Neural cell (in vitro differentiated cells): ENCODE data around the gene FAM168B. TPM values are rescaled to one million over a fixed set of nuclear protein-coding genes. Genes with fewer than 3 reads are reported as not detected.
"Not testable (repeated sequence)": the region's sequence is repeated elsewhere in the genome, so short reads cannot be mapped to it uniquely, and the experiment has no call there.

Experiments
- H2AFZ ChIP-seq: fragments of 200-600, 300-800 bp; sonication (generic), shearing (Covaris generic); 2 replicates; pipeline ENCODE4 v1.6.0; 2014; ENCODE audit warnings: low read depth, mild to moderate bottlenecking, antibody characterized with exemption, low read length, moderate library complexity
- H3F3A ChIP-seq: fragments of 200-600 bp; shearing (Covaris generic); 2 replicates; pipeline ENCODE4 v1.6.1; 2016; ENCODE audit warnings: mild to moderate bottlenecking, moderate library complexity, mixed read lengths, antibody characterized with exemption, low read length; ENCODE audit not compliant: insufficient read depth, poor library complexity, severe bottlenecking
- H3K27ac ChIP-seq: fragments of 200-600, 300-800 bp; sonication (generic), shearing (Covaris generic); 2 replicates; pipeline ENCODE4 v1.5.1; 2014; ENCODE audit warnings: mild to moderate bottlenecking, low read length, moderate library complexity
- H3K27me3 ChIP-seq: fragments of 300-800, 200-600 bp; sonication (generic), shearing (Covaris generic); 2 replicates; pipeline ENCODE4 v1.6.0; 2014; ENCODE audit warnings: mild to moderate bottlenecking, low read depth, low read length, moderate library complexity; ENCODE audit not compliant: insufficient read depth
- H3K36me3 ChIP-seq: fragments of 300-800, 200-600 bp; sonication (generic), shearing (Covaris generic); 2 replicates; pipeline ENCODE4 v1.5.1; 2014; ENCODE audit warnings: mild to moderate bottlenecking, antibody characterized with exemption, low read length, moderate library complexity; ENCODE audit not compliant: insufficient read depth
- H3K4me2 ChIP-seq: fragments of 300-800, 200-600 bp; sonication (generic), shearing (Covaris generic); 2 replicates; pipeline ENCODE4 v1.6.0; 2014; ENCODE audit warnings: mild to moderate bottlenecking, low read length
- H3K4me3 ChIP-seq: fragments of 300-800, 200-600 bp; sonication (generic), shearing (Covaris generic); 2 replicates; pipeline ENCODE4 v1.5.1; 2014; ENCODE audit warnings: mild to moderate bottlenecking, low read length, moderate library complexity
- H3K79me2 ChIP-seq: fragments of 200-600 bp; shearing (Covaris generic); replicated peaks from 2 replicates; pipeline ENCODE4 v1.6.0; 2014; ENCODE audit warnings: mild to moderate bottlenecking, low read length, moderate library complexity; ENCODE audit not compliant: insufficient read depth
- H3K9ac ChIP-seq: fragments of 300-800, 200-600 bp; sonication (generic), shearing (Covaris generic); 2 replicates; pipeline ENCODE4 v1.6.1; 2016; ENCODE audit warnings: mild to moderate bottlenecking, low read length, mixed read lengths
- H3K9me2 ChIP-seq: fragments of 200-600 bp; shearing (Covaris generic); 2 replicates; pipeline ENCODE4 v1.6.1; 2016; ENCODE audit warnings: mild to moderate bottlenecking, low read length, mixed read lengths; ENCODE audit not compliant: insufficient read depth
- H3K9me3 ChIP-seq: fragments of 200-600, 300-800 bp; sonication (generic), shearing (Covaris generic); 2 replicates; pipeline ENCODE4 v1.6.1; 2016; ENCODE audit warnings: mild to moderate bottlenecking, mixed run types, low read length, moderate library complexity, mixed read lengths
- H4K20me1 ChIP-seq: fragments of 200-600 bp; shearing (Covaris generic); 2 replicates; pipeline ENCODE4 v1.6.1; 2016; ENCODE audit warnings: mild to moderate bottlenecking, mixed run types; ENCODE audit not compliant: insufficient read depth
- EP300 ChIP-seq: fragments of 450-650 bp; conservative IDR thresholded peaks from 2 replicates; pipeline ENCODE4 v1.6.1; 2014; ENCODE audit warnings: antibody characterized with exemption, mild to moderate bottlenecking, moderate library complexity; ENCODE audit not compliant: poor library complexity, severe bottlenecking
- MXI1 ChIP-seq: fragments of 450-650 bp; conservative IDR thresholded peaks from 2 replicates; pipeline ENCODE4 v1.6.1; 2014; ENCODE audit warnings: antibody characterized with exemption, mild to moderate bottlenecking; ENCODE audit not compliant: poor library complexity, severe bottlenecking
- POLR2AphosphoS5 ChIP-seq: IDR thresholded peaks from 2 replicates; pipeline ENCODE4 v1.6.1; 2012
- RAD21 ChIP-seq: fragments of 450-650 bp; conservative IDR thresholded peaks from 2 replicates; pipeline ENCODE4 v1.6.1; 2014; ENCODE audit warnings: antibody characterized with exemption, mild to moderate bottlenecking, moderate library complexity
- SMC3 ChIP-seq: fragments of 450-650 bp; conservative IDR thresholded peaks from 2 replicates; pipeline ENCODE4 v1.6.1; 2014; ENCODE audit warnings: antibody characterized with exemption, mild to moderate bottlenecking, moderate library complexity; ENCODE audit not compliant: poor library complexity
- TAF1 ChIP-seq: IDR thresholded peaks from 2 replicates; pipeline ENCODE4 v1.6.1; 2012; ENCODE audit warnings: low read depth
- polyA plus RNA-seq: library from polyadenylated mRNA; depleted of rRNA; stranded (reverse); fragments of >200 nt; gene quantifications from 2 replicates; pipeline ENCODE4 v1.2.3, GENCODE V29; 2014
- TF ChIP-seq, protein P1 (sequence below): IDR thresholded peaks from 2 replicates; pipeline ENCODE4 v1.6.1; 2012; ENCODE audit warnings: borderline replicate concordance
- TF ChIP-seq, protein P2 (sequence below): fragments of 450-650 bp; IDR thresholded peaks from 2 replicates; pipeline ENCODE4 v1.5.1; 2014; ENCODE audit warnings: antibody characterized with exemption, mild to moderate bottlenecking, moderate library complexity; ENCODE audit not compliant: poor library complexity, severe bottlenecking

FAM168B gene
- polyA plus RNA-seq, 1 donor from 2014 or later, result 162 TPM

DNA sequence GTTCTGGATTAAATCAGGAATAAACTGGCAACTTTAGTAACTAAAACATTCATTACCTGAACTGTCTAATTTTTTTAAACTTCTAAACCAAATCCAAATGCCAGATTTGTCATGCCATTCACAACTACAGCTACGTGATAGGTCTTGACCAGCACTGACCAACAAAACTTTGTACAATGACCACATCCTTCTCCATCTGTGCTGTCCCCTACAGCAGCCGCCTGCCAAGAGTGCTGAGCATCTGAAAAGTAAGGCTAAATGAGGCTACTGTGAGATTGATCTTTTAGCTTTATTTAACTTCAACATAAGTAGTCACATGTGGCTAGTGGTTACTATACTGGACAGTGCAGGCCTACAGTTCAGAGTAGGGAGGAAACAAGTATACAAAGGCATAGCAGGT, 7.6 kb downstream of the FAM168B start:
- H3K9ac ChIP-seq, result no peak overlapping the region
- H3K4me2 ChIP-seq, result no peak overlapping the region
- no peaks in the 10 kb centered on the region for H3F3A ChIP-seq
- TF ChIP-seq MXI1 (no peak), TAF1 (no peak), SMC3 (no peak), EP300 (no peak), POLR2AphosphoS5 (no peak)
- TF ChIP-seq, protein P1, sequence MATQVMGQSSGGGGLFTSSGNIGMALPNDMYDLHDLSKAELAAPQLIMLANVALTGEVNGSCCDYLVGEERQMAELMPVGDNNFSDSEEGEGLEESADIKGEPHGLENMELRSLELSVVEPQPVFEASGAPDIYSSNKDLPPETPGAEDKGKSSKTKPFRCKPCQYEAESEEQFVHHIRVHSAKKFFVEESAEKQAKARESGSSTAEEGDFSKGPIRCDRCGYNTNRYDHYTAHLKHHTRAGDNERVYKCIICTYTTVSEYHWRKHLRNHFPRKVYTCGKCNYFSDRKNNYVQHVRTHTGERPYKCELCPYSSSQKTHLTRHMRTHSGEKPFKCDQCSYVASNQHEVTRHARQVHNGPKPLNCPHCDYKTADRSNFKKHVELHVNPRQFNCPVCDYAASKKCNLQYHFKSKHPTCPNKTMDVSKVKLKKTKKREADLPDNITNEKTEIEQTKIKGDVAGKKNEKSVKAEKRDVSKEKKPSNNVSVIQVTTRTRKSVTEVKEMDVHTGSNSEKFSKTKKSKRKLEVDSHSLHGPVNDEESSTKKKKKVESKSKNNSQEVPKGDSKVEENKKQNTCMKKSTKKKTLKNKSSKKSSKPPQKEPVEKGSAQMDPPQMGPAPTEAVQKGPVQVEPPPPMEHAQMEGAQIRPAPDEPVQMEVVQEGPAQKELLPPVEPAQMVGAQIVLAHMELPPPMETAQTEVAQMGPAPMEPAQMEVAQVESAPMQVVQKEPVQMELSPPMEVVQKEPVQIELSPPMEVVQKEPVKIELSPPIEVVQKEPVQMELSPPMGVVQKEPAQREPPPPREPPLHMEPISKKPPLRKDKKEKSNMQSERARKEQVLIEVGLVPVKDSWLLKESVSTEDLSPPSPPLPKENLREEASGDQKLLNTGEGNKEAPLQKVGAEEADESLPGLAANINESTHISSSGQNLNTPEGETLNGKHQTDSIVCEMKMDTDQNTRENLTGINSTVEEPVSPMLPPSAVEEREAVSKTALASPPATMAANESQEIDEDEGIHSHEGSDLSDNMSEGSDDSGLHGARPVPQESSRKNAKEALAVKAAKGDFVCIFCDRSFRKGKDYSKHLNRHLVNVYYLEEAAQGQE, result no peak
- H3K36me3 ChIP-seq, result no peaks in the 10 kb centered on the region
- H2AFZ ChIP-seq, result no peak overlapping the region
- H3K4me3 ChIP-seq, result no peak overlapping the region
- no peaks in the 10 kb centered on the region for H3K9me2 ChIP-seq
- no peak overlapping the region for H3K27ac ChIP-seq
- peaks cover 4% of the 10 kb centered on the region for H4K20me1 ChIP-seq
- peaks cover 82% of the 10 kb centered on the region for H3K79me2 ChIP-seq
- H3K9me3 ChIP-seq, result no peaks in the 10 kb centered on the region
- H3K27me3 ChIP-seq, result no peaks in the 10 kb centered on the region

DNA sequence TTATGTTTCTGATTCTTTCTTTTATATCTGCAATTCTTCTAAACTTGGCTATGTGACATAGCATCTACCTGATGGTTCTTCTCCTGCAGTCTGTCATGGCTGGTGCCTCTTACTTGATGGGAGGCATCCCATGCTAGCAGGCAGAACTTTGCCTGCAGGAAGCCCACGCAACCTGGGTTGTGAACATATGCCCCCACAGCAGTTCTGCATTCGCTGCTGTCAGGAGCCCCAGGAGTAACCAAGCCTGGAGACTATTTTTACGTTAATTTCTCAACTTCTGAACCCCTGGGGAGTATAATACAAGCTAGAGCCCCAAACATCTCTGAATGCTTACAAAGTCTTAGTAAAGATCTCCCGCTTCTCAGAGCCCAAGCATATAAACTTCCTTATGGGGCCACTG, 12.1 kb downstream of the FAM168B start:
- Histone ChIP-seq H3K9me3 (no peaks in the 10 kb centered on the region), H2AFZ (no peak overlapping the region), H3K27ac (no peak overlapping the region), H4K20me1 (peaks cover 8% of the 10 kb centered on the region), H3K9ac (no peak overlapping the region), H3K9me2 (no peaks in the 10 kb centered on the region), H3K36me3 (no peaks in the 10 kb centered on the region), H3K4me3 (no peak overlapping the region), H3K27me3 (no peaks in the 10 kb centered on the region), H3F3A (no peaks in the 10 kb centered on the region), H3K79me2 (peaks cover 65% of the 10 kb centered on the region), H3K4me2 (no peak overlapping the region)
- TF ChIP-seq TAF1 (no peak), EP300 (no peak), RAD21 (no peak), SMC3 (no peak)

DNA sequence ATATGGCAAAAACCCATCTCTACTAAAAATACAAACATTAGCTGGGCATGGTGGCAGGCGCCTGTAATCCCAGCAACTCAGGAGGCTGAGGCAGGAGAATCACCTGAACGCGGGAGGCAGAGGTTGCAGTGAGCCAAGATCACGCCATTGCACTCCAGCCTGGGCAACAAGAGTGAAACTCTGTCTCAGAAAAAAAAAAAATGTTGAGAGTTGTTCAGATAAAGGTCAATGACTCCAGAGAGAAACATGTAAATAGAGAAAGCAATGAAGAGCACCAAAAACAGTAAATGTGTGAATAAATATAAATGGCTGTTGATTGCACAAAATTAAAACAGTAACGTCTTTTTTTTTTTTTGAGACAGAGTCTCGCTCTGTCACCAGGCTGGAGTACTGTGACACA, 13.3 kb downstream of the FAM168B start:
- not testable (repeated sequence) for H4K20me1 ChIP-seq, H3K9ac ChIP-seq, H3K9me2 ChIP-seq, H3K27me3 ChIP-seq, H3F3A ChIP-seq, H3K4me2 ChIP-seq, H3K27ac ChIP-seq, H3K9me3 ChIP-seq, H3K4me3 ChIP-seq, H2AFZ ChIP-seq, H3K36me3 ChIP-seq
- peaks cover 60% of the 10 kb centered on the region for H3K79me2 ChIP-seq

DNA sequence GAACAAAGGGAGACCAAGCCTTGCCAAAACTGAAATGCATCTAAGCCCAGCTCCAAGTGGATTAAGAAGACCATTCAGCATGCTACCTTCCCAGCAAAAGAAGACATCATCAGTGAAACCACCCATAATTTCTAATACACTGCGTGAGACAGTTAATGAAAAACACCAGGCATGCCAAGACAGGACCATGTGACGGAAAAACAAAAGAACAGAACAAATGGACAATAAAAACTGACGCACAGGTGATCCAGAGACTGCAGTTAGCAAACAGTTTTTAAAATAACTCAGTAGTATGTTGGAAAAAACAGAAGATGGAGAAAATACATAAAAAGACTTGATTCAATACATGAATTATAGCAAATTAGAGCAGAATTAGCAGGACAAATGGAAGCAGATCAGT, 15.3 kb downstream of the FAM168B start:
- Histone ChIP-seq H3K9me3 (no peaks in the 10 kb centered on the region), H3K27ac (no peak overlapping the region), H2AFZ (no peak overlapping the region), H3K9me2 (no peaks in the 10 kb centered on the region), H3F3A (no peaks in the 10 kb centered on the region), H3K27me3 (no peaks in the 10 kb centered on the region), H3K4me3 (no peak overlapping the region), H3K36me3 (no peaks in the 10 kb centered on the region), H4K20me1 (peaks cover 4% of the 10 kb centered on the region), H3K4me2 (no peak overlapping the region), H3K79me2 (peaks cover 53% of the 10 kb centered on the region), H3K9ac (no peak overlapping the region)
- TF ChIP-seq POLR2AphosphoS5 (no peak), EP300 (no peak), RAD21 (no peak), MXI1 (no peak), TAF1 (no peak), SMC3 (no peak)
- TF ChIP-seq, protein P2, sequence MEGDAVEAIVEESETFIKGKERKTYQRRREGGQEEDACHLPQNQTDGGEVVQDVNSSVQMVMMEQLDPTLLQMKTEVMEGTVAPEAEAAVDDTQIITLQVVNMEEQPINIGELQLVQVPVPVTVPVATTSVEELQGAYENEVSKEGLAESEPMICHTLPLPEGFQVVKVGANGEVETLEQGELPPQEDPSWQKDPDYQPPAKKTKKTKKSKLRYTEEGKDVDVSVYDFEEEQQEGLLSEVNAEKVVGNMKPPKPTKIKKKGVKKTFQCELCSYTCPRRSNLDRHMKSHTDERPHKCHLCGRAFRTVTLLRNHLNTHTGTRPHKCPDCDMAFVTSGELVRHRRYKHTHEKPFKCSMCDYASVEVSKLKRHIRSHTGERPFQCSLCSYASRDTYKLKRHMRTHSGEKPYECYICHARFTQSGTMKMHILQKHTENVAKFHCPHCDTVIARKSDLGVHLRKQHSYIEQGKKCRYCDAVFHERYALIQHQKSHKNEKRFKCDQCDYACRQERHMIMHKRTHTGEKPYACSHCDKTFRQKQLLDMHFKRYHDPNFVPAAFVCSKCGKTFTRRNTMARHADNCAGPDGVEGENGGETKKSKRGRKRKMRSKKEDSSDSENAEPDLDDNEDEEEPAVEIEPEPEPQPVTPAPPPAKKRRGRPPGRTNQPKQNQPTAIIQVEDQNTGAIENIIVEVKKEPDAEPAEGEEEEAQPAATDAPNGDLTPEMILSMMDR, result no peak
